ENCODE results near the gene ANKRD50.

The ANKRD50 gene

GRCh38 chr4:124696182-124696581, 16.4 kb downstream of the ANKRD50 start:
- Histone ChIP-seq H3K9ac (ENCODE audit: low read length) (no peak overlapping the region), H3K36me3 (ENCODE audit: control insufficient read depth, insufficient read depth, low read length) (no peaks in the 10 kb centered on the region), H3K27ac (ENCODE audit: low read depth, low read length) (no peak overlapping the region), H3K4me3 (ENCODE audit: low read length) (no peak overlapping the region), H3K27me3 (ENCODE audit: control insufficient read depth, insufficient read depth, low read length) (no peaks in the 10 kb centered on the region), H3K4me1 (ENCODE audit: control insufficient read depth, insufficient read depth, low read length) (no peaks in the 10 kb centered on the region)

DNA sequence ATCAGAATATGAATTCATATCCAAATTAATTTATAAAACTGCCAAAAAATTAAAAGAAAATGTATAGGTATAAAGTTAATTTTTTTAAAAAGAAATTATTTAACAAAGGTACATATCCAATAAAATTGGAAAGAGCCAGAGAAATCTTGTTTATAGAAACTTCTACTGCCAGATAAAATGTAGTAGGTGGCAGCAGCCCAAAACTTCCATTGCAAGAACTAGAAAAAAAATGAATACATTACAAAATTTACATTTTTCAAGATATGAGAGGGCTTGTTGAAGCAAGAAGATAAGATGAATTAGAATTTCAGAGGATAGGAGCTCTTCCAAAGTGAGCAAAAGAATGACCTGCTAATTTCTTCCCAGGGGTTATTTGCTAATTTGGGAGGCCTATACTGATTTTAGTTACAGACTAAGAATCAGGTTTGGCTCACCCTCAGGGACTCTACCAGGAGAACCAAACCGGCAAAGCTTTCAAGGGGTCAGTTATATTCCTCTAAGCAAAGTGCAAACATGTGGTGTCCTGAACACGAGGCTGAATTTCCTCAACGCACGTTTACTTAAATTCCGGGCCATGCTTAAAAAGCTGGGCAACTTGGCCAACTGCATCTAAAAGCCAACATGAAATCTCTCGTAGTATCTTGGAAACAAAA, 17.5 kb downstream of the ANKRD50 start:
- H3K9ac ChIP-seq (ENCODE audit: low read length) = no peak overlapping the region
- no peak overlapping the region for H3K27ac ChIP-seq (ENCODE audit: low read depth, low read length)
- no peaks in the 10 kb centered on the region for H3K27me3 ChIP-seq (ENCODE audit: control insufficient read depth, insufficient read depth, low read length)
- no peaks in the 10 kb centered on the region for H3K4me1 ChIP-seq (ENCODE audit: control insufficient read depth, insufficient read depth, low read length)
- no peak overlapping the region for H3K4me3 ChIP-seq (ENCODE audit: low read length)
- H3K36me3 ChIP-seq (ENCODE audit: control insufficient read depth, insufficient read depth, low read length) = no peaks in the 10 kb centered on the region

DNA sequence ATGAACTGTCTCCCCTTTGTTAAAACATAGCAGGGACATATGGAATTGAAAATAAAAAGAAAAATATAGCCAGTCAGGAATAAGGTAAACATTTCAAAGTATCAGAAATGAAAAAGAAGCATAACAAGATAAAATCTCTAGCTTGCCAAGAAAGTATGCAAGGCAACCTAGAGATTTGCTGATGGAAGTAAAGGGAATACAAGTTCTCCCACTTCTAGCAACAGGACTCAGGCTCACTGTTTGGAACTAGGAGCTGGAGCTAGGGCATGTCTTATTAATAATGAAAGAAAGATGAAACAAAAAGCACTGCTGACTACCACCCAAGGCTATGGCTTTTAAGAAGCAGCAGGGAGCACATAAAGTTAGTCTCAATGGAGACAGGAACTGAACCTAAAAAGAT, 18.2 kb downstream of the ANKRD50 start:
- H3K36me3 ChIP-seq (ENCODE audit: control insufficient read depth, insufficient read depth, low read length) = no peaks in the 10 kb centered on the region
- no peak overlapping the region for H3K27ac ChIP-seq (ENCODE audit: low read depth, low read length)
- H3K9ac ChIP-seq (ENCODE audit: low read length) = no peak overlapping the region
- no peaks in the 10 kb centered on the region for H3K4me1 ChIP-seq (ENCODE audit: control insufficient read depth, insufficient read depth, low read length)
- H3K27me3 ChIP-seq (ENCODE audit: control insufficient read depth, insufficient read depth, low read length) = no peaks in the 10 kb centered on the region
- H3K4me3 ChIP-seq (ENCODE audit: low read length) = no peak overlapping the region

DNA sequence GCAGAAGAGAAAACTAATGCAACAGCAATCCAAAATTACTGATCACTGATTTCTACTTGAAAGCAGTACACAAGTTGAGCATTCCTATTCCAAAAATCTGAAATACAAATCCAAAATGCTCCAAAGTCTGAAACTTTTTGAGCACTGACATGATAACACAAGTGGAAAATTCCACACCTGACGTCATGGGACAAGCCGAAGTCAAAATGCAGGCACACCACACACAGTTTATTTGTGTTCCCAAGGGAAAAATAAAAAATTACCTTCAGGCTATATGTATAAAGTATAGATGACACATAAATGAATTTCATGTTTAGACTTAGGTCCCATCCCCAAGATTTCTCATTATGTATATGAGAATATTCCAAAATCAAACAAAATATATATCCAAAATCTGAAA, 20.7 kb downstream of the ANKRD50 start:
- H3K4me1 ChIP-seq (ENCODE audit: control insufficient read depth, insufficient read depth, low read length) = no peaks in the 10 kb centered on the region
- H3K27me3 ChIP-seq (ENCODE audit: control insufficient read depth, insufficient read depth, low read length) = no peaks in the 10 kb centered on the region
- no peak overlapping the region for H3K27ac ChIP-seq (ENCODE audit: low read depth, low read length)
- H3K36me3 ChIP-seq (ENCODE audit: control insufficient read depth, insufficient read depth, low read length) = no peaks in the 10 kb centered on the region
- H3K4me3 ChIP-seq (ENCODE audit: low read length) = no peak overlapping the region
- H3K9ac ChIP-seq (ENCODE audit: low read length) = no peak overlapping the region

GRCh38 chr4:124686279-124686678, 26.3 kb downstream of the ANKRD50 start:
- H3K27ac ChIP-seq (ENCODE audit: low read depth, low read length) = no peak overlapping the region
- H3K9ac ChIP-seq (ENCODE audit: low read length) = no peak overlapping the region
- no peaks in the 10 kb centered on the region for H3K36me3 ChIP-seq (ENCODE audit: control insufficient read depth, insufficient read depth, low read length)
- H3K27me3 ChIP-seq (ENCODE audit: control insufficient read depth, insufficient read depth, low read length) = no peaks in the 10 kb centered on the region
- H3K4me3 ChIP-seq (ENCODE audit: low read length) = no peak overlapping the region
- no peaks in the 10 kb centered on the region for H3K4me1 ChIP-seq (ENCODE audit: control insufficient read depth, insufficient read depth, low read length)

DNA sequence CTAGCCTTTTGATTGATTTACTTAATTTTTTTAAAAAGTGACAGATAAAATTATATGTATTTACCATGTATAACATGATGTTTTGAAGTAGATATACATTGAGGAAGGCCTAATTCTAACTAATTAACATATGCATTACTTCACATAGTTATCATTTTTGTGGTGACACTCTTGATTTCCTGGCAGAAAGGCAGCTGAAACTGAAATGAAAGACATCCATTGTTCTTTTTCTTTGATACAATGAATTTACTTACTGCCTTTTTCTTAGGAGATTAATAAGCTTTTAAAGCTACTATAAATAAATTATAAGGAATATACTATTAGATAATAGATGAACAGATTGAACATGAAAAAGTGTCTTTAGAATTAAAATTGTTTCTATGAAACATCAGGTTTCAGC, 26.7 kb downstream of the ANKRD50 start:
- Histone ChIP-seq H3K9ac (ENCODE audit: low read length) (no peak overlapping the region), H3K27me3 (ENCODE audit: control insufficient read depth, insufficient read depth, low read length) (no peaks in the 10 kb centered on the region), H3K27ac (ENCODE audit: low read depth, low read length) (no peak overlapping the region), H3K4me3 (ENCODE audit: low read length) (no peak overlapping the region), H3K36me3 (ENCODE audit: control insufficient read depth, insufficient read depth, low read length) (no peaks in the 10 kb centered on the region), H3K4me1 (ENCODE audit: control insufficient read depth, insufficient read depth, low read length) (no peaks in the 10 kb centered on the region)

- H3K4me3 ChIP-seq (ENCODE audit: low read length) = no peak overlapping the region
- no peaks in the 10 kb centered on the region for H3K36me3 ChIP-seq (ENCODE audit: control insufficient read depth, insufficient read depth, low read length)
- no peaks in the 10 kb centered on the region for H3K27me3 ChIP-seq (ENCODE audit: control insufficient read depth, insufficient read depth, low read length)
- no peaks in the 10 kb centered on the region for H3K4me1 ChIP-seq (ENCODE audit: control insufficient read depth, insufficient read depth, low read length)
- no peak overlapping the region for H3K27ac ChIP-seq (ENCODE audit: low read depth, low read length)
- no peak overlapping the region for H3K9ac ChIP-seq (ENCODE audit: low read length)
Observed at GRCh38 chr4:124684301-124684700, 28.2 kb downstream of the ANKRD50 start.

DNA sequence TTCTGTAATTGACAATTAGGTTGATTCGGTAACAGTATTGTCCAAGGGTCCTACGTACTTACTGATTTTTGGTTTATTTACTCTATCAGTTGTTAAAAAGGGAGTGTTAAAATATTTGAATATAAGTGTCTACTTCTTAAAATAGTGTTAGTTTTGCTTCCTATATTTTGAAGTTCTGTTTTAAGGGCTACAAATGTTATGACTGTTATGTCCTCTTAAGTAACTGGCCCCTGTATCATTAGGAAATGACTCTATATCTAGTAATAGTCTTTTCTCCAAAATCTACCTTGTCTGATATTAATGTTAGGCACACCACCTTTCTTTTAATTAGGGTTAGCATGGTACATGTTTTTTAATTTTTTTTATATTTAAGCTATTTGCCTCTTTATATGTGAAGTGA, 30.1 kb downstream of the ANKRD50 start:
- Histone ChIP-seq H3K36me3 (ENCODE audit: control insufficient read depth, insufficient read depth, low read length) (no peaks in the 10 kb centered on the region), H3K9ac (ENCODE audit: low read length) (no peak overlapping the region), H3K4me3 (ENCODE audit: low read length) (no peak overlapping the region), H3K4me1 (ENCODE audit: control insufficient read depth, insufficient read depth, low read length) (no peaks in the 10 kb centered on the region), H3K27me3 (ENCODE audit: control insufficient read depth, insufficient read depth, low read length) (no peaks in the 10 kb centered on the region), H3K27ac (ENCODE audit: low read depth, low read length) (no peak overlapping the region)

- Histone ChIP-seq H3K9ac (ENCODE audit: low read length) (no peak overlapping the region), H3K4me1 (ENCODE audit: control insufficient read depth, insufficient read depth, low read length) (no peaks in the 10 kb centered on the region), H3K27me3 (ENCODE audit: control insufficient read depth, insufficient read depth, low read length) (no peaks in the 10 kb centered on the region), H3K27ac (ENCODE audit: low read depth, low read length) (no peak overlapping the region), H3K4me3 (ENCODE audit: low read length) (no peak overlapping the region), H3K36me3 (ENCODE audit: control insufficient read depth, insufficient read depth, low read length) (peaks cover 16% of the 10 kb centered on the region)
Observed at GRCh38 chr4:124666496-124666895, 46.0 kb downstream of the ANKRD50 start.

DNA sequence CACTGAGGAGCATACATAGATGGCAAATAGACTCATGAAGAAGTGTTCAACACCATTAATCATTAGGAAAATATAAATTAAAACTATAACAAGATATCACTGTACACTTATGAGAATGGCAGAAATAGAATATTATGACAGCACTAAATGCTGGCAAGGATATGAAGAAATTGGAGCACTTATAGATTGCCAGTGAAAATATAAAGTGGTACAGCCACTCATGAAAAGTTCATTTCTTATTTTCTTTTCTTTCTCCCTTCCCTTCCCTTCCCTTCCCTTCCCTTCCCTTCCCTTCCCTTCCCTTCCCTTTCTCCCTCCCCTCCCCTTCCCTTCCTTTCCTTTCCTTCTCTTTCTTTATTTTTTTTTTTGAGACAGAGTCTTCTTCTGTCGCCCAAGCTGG, 53.7 kb downstream of the ANKRD50 start:
- Histone ChIP-seq H3K4me3 (ENCODE audit: low read length) (no peak overlapping the region), H3K36me3 (ENCODE audit: control insufficient read depth, insufficient read depth, low read length) (no peaks in the 10 kb centered on the region), H3K4me1 (ENCODE audit: control insufficient read depth, insufficient read depth, low read length) (no peaks in the 10 kb centered on the region), H3K27me3 (ENCODE audit: control insufficient read depth, insufficient read depth, low read length) (no peaks in the 10 kb centered on the region), H3K27ac (ENCODE audit: low read depth, low read length) (no peak overlapping the region), H3K9ac (ENCODE audit: low read length) (no peak overlapping the region)

DNA sequence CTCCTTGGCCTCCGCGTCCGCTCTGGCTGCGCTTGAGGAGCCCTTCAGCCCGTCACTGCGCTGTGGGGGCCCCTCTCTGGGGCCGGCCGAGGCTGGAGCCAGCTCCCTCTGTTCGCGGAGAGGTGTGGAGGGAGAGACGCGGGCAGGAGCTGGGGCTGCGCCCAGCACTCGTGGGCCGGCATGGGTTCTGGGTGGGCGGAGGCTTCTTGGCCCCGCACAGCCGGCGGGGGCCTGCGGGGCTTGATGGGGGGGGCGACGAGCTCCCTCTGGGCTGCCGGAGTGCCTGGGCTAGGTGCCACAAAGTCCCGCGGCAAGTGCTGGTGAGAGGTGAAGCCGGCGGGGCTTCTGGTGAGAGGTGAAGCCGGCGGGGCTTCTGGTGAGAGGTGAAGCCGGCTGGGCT, 61.9 kb downstream of the ANKRD50 start:
- Histone ChIP-seq H3K4me3 (ENCODE audit: low read length) (no peak overlapping the region), H3K27ac (ENCODE audit: low read depth, low read length) (no peak overlapping the region), H3K36me3 (ENCODE audit: control insufficient read depth, insufficient read depth, low read length) (no peaks in the 10 kb centered on the region), H3K9ac (ENCODE audit: low read length) (no peak overlapping the region), H3K4me1 (ENCODE audit: control insufficient read depth, insufficient read depth, low read length) (no peaks in the 10 kb centered on the region), H3K27me3 (ENCODE audit: control insufficient read depth, insufficient read depth, low read length) (no peaks in the 10 kb centered on the region)

DNA sequence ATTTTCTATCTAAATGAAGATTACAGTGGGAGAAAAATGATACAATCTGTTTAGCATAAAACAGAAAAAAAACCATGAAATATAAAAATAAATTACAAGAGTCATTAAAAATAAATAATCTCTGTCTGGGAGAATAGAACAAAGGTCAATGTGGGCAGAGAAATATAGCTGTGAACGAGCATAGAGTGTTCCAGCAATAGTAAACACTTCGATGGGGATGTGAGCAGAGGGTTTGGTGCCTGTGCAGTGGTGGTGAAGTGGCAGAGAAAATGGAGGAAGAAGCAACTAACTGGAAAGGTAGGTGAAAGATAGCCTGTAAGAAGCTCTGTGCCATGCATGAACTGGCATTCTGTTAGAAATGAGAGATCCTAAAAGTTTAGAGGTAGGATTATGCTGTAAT, 64.9 kb downstream of the ANKRD50 start:
- no peaks in the 10 kb centered on the region for H3K4me1 ChIP-seq (ENCODE audit: control insufficient read depth, insufficient read depth, low read length)
- no peaks in the 10 kb centered on the region for H3K27me3 ChIP-seq (ENCODE audit: control insufficient read depth, insufficient read depth, low read length)

GRCh38 chr4:124644621-124645020, 67.9 kb downstream of the ANKRD50 start:
- H3K4me3 ChIP-seq (ENCODE audit: low read length) = no peak overlapping the region
- no peaks in the 10 kb centered on the region for H3K36me3 ChIP-seq (ENCODE audit: control insufficient read depth, insufficient read depth, low read length)
- H3K4me1 ChIP-seq (ENCODE audit: control insufficient read depth, insufficient read depth, low read length) = no peaks in the 10 kb centered on the region
- no peak overlapping the region for H3K9ac ChIP-seq (ENCODE audit: low read length)
- no peak overlapping the region for H3K27ac ChIP-seq (ENCODE audit: low read depth, low read length)
- no peaks in the 10 kb centered on the region for H3K27me3 ChIP-seq (ENCODE audit: control insufficient read depth, insufficient read depth, low read length)

More for the DNA sequence above, 64.9 kb downstream of the ANKRD50 start:
- H3K9ac ChIP-seq (ENCODE audit: low read length) = no peak overlapping the region
- no peak overlapping the region for H3K4me3 ChIP-seq (ENCODE audit: low read length)
- H3K36me3 ChIP-seq (ENCODE audit: control insufficient read depth, insufficient read depth, low read length) = no peaks in the 10 kb centered on the region
- H3K27ac ChIP-seq (ENCODE audit: low read depth, low read length) = no peak overlapping the region

All from rectal smooth muscle tissue (tissue), 1 donor.